Mucosa of gallbladder (tissue), 1 donor: ENCODE measurements around the gene SLC38A2. TPM values are rescaled to one million over a fixed set of nuclear protein-coding genes. Genes with fewer than 3 reads are reported as not detected.

Experiments
- DNase-seq: peaks from one replicate; pipeline ENCODE4 v3.0.0-alpha.2; 2020; ENCODE audit warnings: low spot score
- total RNA-seq: library from RNA; stranded (reverse); gene quantifications from one replicate; pipeline ENCODE4 v1.2.1, GENCODE V29; 2021
- donor health status: DM: no; HTN: no; CAD: no.

The SLC38A2 gene
- total RNA-seq, 1 donor from 2014 or later = 137 TPM

GRCh38 chr12:46374711-46375110 is 2.1 kb upstream of the SLC38A2 start:
- DNase-seq = no peak

GRCh38 chr12:46374310-46374709 is 1.7 kb upstream of the SLC38A2 start:
- no peak for DNase-seq

GRCh38 chr12:46373301-46374296 is 1.0 kb upstream of the SLC38A2 start:
- peak; percentile 21 for DNase-seq

GRCh38 chr12:46371718-46372543 is 642 bp downstream of the SLC38A2 start:
- DNase-seq = peak; percentile 70

GRCh38 chr12:46370792-46371717 is 1.5 kb downstream of the SLC38A2 start:
- peak; percentile 91 for DNase-seq

- no peak for DNase-seq
These were observed 2.2 kb downstream of the SLC38A2 start for GRCh38 chr12:46370380-46370734.

- DNase-seq = no peak
These were observed 2.8 kb downstream of the SLC38A2 start for GRCh38 chr12:46369474-46370379.

- no peak for DNase-seq
These were observed 3.5 kb downstream of the SLC38A2 start for GRCh38 chr12:46369095-46369473.

- DNase-seq = no peak
These were observed 3.9 kb downstream of the SLC38A2 start for GRCh38 chr12:46368684-46369083.

GRCh38 chr12:46368138-46368537 is 4.4 kb downstream of the SLC38A2 start:
- no peak for DNase-seq

- no peak for DNase-seq
These were observed 5.1 kb downstream of the SLC38A2 start for GRCh38 chr12:46367351-46368029.

- no peak for DNase-seq
These were observed 5.8 kb downstream of the SLC38A2 start for GRCh38 chr12:46366771-46367170.

- DNase-seq = no peak
These were observed 6.6 kb downstream of the SLC38A2 start for GRCh38 chr12:46365951-46366379.

- peak; percentile 70 for DNase-seq
These were observed 7.6 kb downstream of the SLC38A2 start for GRCh38 chr12:46364777-46365580.

- DNase-seq = no peak
These were observed 8.3 kb downstream of the SLC38A2 start for GRCh38 chr12:46364300-46364696.

GRCh38 chr12:46363582-46364299 is 8.8 kb downstream of the SLC38A2 start:
- no peak for DNase-seq

- DNase-seq = no peak
These were observed 9.5 kb downstream of the SLC38A2 start for GRCh38 chr12:46362895-46363581.

- DNase-seq = no peak
These were observed 10.9 kb downstream of the SLC38A2 start for GRCh38 chr12:46361667-46362034.
